ENCODE data around the gene SLC12A9. TPM values are rescaled to one million over a fixed set of nuclear protein-coding genes. Genes with fewer than 3 reads are reported as not detected.

Gene SLC12A9
- total and polyA plus RNA-seq, 2 experiments from 2014 or later = 10.3 to 39.9 TPM

DNA sequence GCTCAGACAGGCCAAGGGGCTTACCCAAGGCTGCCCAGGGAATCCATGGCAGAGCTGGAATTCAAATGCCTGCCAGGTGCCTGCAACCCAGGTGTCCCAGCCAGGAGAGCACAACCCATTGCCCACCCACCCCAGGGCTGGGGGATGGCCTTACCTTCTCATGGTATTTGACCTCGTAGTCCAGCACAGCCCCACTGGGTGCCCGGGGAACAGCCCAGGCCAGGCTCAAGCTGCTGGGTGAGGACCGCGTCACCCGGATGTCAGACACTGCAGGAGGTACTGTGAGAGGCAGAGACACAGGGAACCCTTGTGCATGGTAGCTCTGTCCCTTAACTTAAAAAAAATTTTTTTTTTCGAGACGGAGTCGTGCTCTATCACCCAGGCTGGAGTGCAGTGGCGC lies 34.1 kb upstream of the SLC12A9 start:
- Mint-ChIP-seq H3K4me3 (no peak overlapping the region), H3K27me3 (ENCODE audit: insufficient read depth, low read depth, poor library complexity) (peaks cover 8% of the 10 kb centered on the region), H3K36me3 (ENCODE audit: low read depth) (peaks cover 95% of the 10 kb centered on the region), H3K4me1 (no peaks in the 10 kb centered on the region), H3K9me3 (no peaks in the 10 kb centered on the region), H3K27ac (no peak overlapping the region)
- Histone ChIP-seq H3K27me3 (ENCODE audit: insufficient read depth) (no peaks in the 10 kb centered on the region), H2AFZ (no peak overlapping the region), H4K20me1 (replicated peaks; ENCODE audit: insufficient read depth) (peaks cover 24% of the 10 kb centered on the region), H3K79me2 (replicated peaks; ENCODE audit: insufficient read depth) (peaks cover 13% of the 10 kb centered on the region; the same call in 1 of the 2 replicates), H3F3A (replicated peaks; ENCODE audit: low read depth) (0 out of 2 replicates have a peak, but pooled peaks cover 24% of the 10 kb centered on the region), H3K9me2 (ENCODE audit: insufficient read depth) (no peaks in the 10 kb centered on the region), H3K4me3 (no peak overlapping the region), H3K4me2 (no peak overlapping the region), H3K4me1 (ENCODE audit: insufficient read depth) (no peaks in the 10 kb centered on the region), H3K36me3 (ENCODE audit: insufficient read depth) (peaks cover 79% of the 10 kb centered on the region), H3K27ac (ENCODE audit: low read depth) (no peak overlapping the region)
- no peak for ATAC-seq
- TF ChIP-seq, protein P1, sequence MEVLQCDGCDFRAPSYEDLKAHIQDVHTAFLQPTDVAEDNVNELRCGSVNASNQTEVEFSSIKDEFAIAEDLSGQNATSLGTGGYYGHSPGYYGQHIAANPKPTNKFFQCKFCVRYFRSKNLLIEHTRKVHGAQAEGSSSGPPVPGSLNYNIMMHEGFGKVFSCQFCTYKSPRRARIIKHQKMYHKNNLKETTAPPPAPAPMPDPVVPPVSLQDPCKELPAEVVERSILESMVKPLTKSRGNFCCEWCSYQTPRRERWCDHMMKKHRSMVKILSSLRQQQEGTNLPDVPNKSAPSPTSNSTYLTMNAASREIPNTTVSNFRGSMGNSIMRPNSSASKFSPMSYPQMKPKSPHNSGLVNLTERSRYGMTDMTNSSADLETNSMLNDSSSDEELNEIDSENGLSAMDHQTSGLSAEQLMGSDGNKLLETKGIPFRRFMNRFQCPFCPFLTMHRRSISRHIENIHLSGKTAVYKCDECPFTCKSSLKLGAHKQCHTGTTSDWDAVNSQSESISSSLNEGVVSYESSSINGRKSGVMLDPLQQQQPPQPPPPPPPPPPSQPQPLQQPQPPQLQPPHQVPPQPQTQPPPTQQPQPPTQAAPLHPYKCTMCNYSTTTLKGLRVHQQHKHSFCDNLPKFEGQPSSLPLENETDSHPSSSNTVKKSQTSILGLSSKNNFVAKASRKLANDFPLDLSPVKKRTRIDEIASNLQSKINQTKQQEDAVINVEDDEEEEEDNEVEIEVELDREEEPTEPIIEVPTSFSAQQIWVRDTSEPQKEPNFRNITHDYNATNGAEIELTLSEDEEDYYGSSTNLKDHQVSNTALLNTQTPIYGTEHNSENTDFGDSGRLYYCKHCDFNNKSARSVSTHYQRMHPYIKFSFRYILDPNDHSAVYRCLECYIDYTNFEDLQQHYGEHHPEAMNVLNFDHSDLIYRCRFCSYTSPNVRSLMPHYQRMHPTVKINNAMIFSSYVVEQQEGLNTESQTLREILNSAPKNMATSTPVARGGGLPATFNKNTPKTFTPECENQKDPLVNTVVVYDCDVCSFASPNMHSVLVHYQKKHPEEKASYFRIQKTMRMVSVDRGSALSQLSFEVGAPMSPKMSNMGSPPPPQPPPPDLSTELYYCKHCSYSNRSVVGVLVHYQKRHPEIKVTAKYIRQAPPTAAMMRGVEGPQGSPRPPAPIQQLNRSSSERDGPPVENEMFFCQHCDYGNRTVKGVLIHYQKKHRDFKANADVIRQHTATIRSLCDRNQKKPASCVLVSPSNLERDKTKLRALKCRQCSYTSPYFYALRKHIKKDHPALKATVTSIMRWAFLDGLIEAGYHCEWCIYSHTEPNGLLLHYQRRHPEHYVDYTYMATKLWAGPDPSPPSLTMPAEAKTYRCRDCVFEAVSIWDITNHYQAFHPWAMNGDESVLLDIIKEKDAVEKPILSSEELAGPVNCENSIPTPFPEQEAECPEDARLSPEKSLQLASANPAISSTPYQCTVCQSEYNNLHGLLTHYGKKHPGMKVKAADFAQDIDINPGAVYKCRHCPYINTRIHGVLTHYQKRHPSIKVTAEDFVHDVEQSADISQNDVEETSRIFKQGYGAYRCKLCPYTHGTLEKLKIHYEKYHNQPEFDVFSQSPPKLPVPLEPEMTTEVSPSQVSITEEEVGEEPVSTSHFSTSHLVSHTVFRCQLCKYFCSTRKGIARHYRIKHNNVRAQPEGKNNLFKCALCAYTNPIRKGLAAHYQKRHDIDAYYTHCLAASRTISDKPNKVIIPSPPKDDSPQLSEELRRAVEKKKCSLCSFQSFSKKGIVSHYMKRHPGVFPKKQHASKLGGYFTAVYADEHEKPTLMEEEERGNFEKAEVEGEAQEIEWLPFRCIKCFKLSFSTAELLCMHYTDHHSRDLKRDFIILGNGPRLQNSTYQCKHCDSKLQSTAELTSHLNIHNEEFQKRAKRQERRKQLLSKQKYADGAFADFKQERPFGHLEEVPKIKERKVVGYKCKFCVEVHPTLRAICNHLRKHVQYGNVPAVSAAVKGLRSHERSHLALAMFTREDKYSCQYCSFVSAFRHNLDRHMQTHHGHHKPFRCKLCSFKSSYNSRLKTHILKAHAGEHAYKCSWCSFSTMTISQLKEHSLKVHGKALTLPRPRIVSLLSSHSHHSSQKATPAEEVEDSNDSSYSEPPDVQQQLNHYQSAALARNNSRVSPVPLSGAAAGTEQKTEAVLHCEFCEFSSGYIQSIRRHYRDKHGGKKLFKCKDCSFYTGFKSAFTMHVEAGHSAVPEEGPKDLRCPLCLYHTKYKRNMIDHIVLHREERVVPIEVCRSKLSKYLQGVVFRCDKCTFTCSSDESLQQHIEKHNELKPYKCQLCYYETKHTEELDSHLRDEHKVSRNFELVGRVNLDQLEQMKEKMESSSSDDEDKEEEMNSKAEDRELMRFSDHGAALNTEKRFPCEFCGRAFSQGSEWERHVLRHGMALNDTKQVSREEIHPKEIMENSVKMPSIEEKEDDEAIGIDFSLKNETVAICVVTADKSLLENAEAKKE (CRISPR knock-in tag; IDR thresholded peaks at IDR 0.05) = no peak
- TF ChIP-seq, protein P2, sequence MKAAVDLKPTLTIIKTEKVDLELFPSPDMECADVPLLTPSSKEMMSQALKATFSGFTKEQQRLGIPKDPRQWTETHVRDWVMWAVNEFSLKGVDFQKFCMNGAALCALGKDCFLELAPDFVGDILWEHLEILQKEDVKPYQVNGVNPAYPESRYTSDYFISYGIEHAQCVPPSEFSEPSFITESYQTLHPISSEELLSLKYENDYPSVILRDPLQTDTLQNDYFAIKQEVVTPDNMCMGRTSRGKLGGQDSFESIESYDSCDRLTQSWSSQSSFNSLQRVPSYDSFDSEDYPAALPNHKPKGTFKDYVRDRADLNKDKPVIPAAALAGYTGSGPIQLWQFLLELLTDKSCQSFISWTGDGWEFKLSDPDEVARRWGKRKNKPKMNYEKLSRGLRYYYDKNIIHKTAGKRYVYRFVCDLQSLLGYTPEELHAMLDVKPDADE (IDR thresholded peaks at IDR 0.05) = no peak
- TF ChIP-seq ZNF331 (CRISPR knock-in tag; IDR thresholded peaks at IDR 0.05; ENCODE audit: low read depth) = no peak
- no peak for TF ChIP-seq JUNB (IDR thresholded peaks at IDR 0.05; ENCODE audit: unreplicated experiment)
- TF ChIP-seq NANOG (IDR thresholded peaks at IDR 0.05; ENCODE audit: borderline replicate concordance) = no peak
- TF ChIP-seq EZH2 (IDR thresholded peaks at IDR 0.05; ENCODE audit: low read depth, unreplicated experiment) = no peak
- DNase-seq (ENCODE audit: low spot score) = no peak

Data from GM23338 (cell line).